HL-60 (cell line): ENCODE measurements around the gene USP40.

Experiments
- DNase-seq, 2 experiments: peaks; one replicate each; pipeline ENCODE4 v3.0.0-alpha.2; 2010 to 2020; ENCODE audit warnings: low read depth in 1 of 2, low spot score in 1 of 2
- H3K27ac ChIP-seq: fragments of 250-450 bp; sonication (Bioruptor Pico); replicated peaks from 2 replicates; pipeline ENCODE4 v1.5.1; 2020; ENCODE audit warnings: mild to moderate bottlenecking, moderate library complexity
- H3K27me3 ChIP-seq: fragments of 250-450 bp; sonication (Bioruptor Pico); 2 replicates; pipeline ENCODE4 v1.5.1; 2021; ENCODE audit warnings: mild to moderate bottlenecking, moderate library complexity; ENCODE audit not compliant: insufficient read depth, poor library complexity, severe bottlenecking
- H3K4me3 ChIP-seq: replicated peaks from 2 replicates; pipeline ENCODE4 v1.5.1; 2011; ENCODE audit warnings: mild to moderate bottlenecking, control low read depth, low read length; ENCODE audit not compliant: insufficient read depth
- GABPA ChIP-seq: IDR thresholded peaks from 2 replicates; pipeline ENCODE4 v1.6.1; 2012; ENCODE audit warnings: low read depth
- POLR2AphosphoS5 ChIP-seq: IDR thresholded peaks from 2 replicates; pipeline ENCODE4 v1.6.1; 2012; ENCODE audit warnings: low read depth
- SPI1 ChIP-seq: IDR thresholded peaks from 2 replicates; pipeline ENCODE4 v1.6.1; 2012; ENCODE audit warnings: low read depth, mild to moderate bottlenecking, borderline replicate concordance
- TF ChIP-seq, protein P1 (sequence below): IDR thresholded peaks from 2 replicates; pipeline ENCODE4 v1.6.1; 2012; ENCODE audit warnings: low read depth; ENCODE audit not compliant: insufficient replicate concordance
- TF ChIP-seq, protein P2 (sequence below): IDR thresholded peaks from one replicate; pipeline ENCODE4 v1.5.1; 2011; ENCODE audit warnings: low read length, control low read depth, inconsistent platforms; ENCODE audit not compliant: insufficient read depth

USP40 gene

DNA sequence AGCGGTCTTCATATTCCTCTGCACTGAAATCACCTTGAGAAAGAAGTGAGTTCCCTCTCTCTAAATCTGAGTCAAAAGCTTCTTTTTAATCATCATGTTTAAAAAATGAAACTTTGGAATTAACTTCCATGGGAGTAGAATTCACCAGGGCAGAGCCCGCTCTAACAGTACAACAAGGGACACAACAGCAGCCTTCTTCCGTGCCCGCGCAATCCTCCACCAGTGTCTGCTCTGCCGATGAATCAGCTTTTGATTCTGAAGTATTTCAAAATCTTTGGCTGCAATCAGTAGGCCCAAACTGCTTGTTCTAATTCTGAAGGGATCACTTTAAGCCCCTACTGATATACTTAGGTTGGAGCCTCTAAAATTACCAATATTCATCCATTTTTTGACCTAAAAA, 76.9 kb downstream of the USP40 start:
- TF ChIP-seq POLR2AphosphoS5 (no peak), SPI1 (no peak)
- TF ChIP-seq, protein P1, sequence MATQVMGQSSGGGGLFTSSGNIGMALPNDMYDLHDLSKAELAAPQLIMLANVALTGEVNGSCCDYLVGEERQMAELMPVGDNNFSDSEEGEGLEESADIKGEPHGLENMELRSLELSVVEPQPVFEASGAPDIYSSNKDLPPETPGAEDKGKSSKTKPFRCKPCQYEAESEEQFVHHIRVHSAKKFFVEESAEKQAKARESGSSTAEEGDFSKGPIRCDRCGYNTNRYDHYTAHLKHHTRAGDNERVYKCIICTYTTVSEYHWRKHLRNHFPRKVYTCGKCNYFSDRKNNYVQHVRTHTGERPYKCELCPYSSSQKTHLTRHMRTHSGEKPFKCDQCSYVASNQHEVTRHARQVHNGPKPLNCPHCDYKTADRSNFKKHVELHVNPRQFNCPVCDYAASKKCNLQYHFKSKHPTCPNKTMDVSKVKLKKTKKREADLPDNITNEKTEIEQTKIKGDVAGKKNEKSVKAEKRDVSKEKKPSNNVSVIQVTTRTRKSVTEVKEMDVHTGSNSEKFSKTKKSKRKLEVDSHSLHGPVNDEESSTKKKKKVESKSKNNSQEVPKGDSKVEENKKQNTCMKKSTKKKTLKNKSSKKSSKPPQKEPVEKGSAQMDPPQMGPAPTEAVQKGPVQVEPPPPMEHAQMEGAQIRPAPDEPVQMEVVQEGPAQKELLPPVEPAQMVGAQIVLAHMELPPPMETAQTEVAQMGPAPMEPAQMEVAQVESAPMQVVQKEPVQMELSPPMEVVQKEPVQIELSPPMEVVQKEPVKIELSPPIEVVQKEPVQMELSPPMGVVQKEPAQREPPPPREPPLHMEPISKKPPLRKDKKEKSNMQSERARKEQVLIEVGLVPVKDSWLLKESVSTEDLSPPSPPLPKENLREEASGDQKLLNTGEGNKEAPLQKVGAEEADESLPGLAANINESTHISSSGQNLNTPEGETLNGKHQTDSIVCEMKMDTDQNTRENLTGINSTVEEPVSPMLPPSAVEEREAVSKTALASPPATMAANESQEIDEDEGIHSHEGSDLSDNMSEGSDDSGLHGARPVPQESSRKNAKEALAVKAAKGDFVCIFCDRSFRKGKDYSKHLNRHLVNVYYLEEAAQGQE: no peak
- TF ChIP-seq, protein P2, sequence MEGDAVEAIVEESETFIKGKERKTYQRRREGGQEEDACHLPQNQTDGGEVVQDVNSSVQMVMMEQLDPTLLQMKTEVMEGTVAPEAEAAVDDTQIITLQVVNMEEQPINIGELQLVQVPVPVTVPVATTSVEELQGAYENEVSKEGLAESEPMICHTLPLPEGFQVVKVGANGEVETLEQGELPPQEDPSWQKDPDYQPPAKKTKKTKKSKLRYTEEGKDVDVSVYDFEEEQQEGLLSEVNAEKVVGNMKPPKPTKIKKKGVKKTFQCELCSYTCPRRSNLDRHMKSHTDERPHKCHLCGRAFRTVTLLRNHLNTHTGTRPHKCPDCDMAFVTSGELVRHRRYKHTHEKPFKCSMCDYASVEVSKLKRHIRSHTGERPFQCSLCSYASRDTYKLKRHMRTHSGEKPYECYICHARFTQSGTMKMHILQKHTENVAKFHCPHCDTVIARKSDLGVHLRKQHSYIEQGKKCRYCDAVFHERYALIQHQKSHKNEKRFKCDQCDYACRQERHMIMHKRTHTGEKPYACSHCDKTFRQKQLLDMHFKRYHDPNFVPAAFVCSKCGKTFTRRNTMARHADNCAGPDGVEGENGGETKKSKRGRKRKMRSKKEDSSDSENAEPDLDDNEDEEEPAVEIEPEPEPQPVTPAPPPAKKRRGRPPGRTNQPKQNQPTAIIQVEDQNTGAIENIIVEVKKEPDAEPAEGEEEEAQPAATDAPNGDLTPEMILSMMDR: no peak
- Histone ChIP-seq H3K27me3 (no peaks in the 10 kb centered on the region), H3K27ac (no peak overlapping the region), H3K4me3 (no peak overlapping the region)
- no peak for DNase-seq

DNA sequence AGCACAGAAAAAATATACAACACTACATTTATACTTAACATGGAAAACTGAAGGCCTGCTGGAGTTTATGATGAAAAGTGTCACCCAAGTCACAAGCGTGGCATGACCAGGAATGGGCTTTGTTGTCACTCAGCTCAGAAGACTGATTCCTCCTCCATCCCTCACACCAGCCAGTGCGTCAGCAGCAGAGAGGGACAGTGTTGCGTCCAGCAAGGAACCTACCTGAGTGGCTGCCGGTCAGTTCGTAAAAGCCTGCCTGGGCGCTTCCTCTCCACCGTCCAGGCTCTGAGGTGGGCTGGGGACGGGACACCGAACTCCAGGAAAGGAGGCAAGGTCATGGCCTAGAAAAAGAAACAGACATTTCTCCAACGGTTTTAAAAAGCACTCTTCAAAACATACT, 77.4 kb downstream of the USP40 start:
- TF ChIP-seq SPI1 (no peak), POLR2AphosphoS5 (no peak), GABPA (no peak)
- TF ChIP-seq, protein P2: no peak
- TF ChIP-seq, protein P1: no peak
- Histone ChIP-seq H3K27ac (no peak overlapping the region), H3K4me3 (no peak overlapping the region), H3K27me3 (no peaks in the 10 kb centered on the region)
- DNase-seq: no peak

DNA sequence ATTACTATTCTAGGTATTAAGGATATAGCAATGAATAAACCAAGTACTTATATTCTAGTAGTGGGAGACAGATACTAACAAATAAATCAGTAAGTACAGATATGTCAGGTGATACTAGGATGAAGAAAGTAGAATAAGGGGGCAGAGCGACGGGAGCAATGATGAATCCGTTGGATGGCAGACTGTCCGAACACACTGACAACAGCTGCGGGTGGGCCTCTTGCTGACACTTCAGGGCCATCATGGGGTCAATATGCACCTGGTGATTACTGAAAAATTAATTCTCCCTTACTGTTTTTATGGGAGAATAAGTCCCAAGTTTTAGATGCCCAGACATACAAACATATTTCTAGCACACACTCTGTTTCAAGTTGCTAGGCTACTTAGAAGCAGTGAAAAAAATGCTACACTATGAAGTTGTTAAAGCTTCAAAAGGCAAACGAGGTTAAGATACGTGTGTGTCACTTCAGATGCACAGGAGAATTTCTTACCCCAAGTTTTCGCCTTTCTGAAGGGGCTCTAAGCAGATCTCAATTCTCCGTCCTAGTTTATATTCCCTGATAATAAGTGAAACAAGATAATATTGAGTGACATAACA, 78.7 kb downstream of the USP40 start:
- Histone ChIP-seq H3K4me3 (no peak overlapping the region), H3K27ac (no peak overlapping the region), H3K27me3 (no peaks in the 10 kb centered on the region)
- DNase-seq: no peak
- TF ChIP-seq, protein P2: no peak
- TF ChIP-seq GABPA (no peak), SPI1 (no peak), POLR2AphosphoS5 (no peak)
- TF ChIP-seq, protein P1: no peak
